GM12878 (cell line): ENCODE measurements around the gene PRKRIP1. TPM values are rescaled to one million over a fixed set of nuclear protein-coding genes. Genes with fewer than 3 reads are reported as not detected.

Experiments
- ATF7 ChIP-seq: fragments of 450-650 bp; IDR thresholded peaks from 2 replicates; pipeline ENCODE4 v1.6.1; 2016; ENCODE audit warnings: low read depth, mild to moderate bottlenecking
- BCL11A ChIP-seq: IDR thresholded peaks from 2 replicates; pipeline ENCODE4 v1.6.1; 2011; ENCODE audit warnings: low read depth, low read length
- CHD1 ChIP-seq: IDR thresholded peaks from 2 replicates; pipeline ENCODE4 v1.6.1; 2012; ENCODE audit warnings: low read depth, low read length, improper control_type of control experiment
- CHD2 ChIP-seq: IDR thresholded peaks from 2 replicates; pipeline ENCODE4 v1.6.1; 2011; ENCODE audit warnings: low read depth, low read length, improper control_type of control experiment, borderline replicate concordance
- CREB1 ChIP-seq: IDR thresholded peaks from 2 replicates; pipeline ENCODE4 v1.6.1; 2012; ENCODE audit warnings: low read depth, mild to moderate bottlenecking, inconsistent platforms
- E4F1 ChIP-seq: fragments of 450-650 bp; IDR thresholded peaks from 2 replicates; pipeline ENCODE4 v1.6.1; 2018; ENCODE audit warnings: borderline replicate concordance, mild to moderate bottlenecking; ENCODE audit not compliant: partially characterized antibody
- EED ChIP-seq: sonication (generic); IDR thresholded peaks from 2 replicates; pipeline ENCODE4 v1.6.1; 2016; ENCODE audit warnings: antibody characterized with exemption, low read depth
- ESRRA ChIP-seq: IDR thresholded peaks from 2 replicates; pipeline ENCODE4 v1.6.1; 2012; ENCODE audit warnings: mild to moderate bottlenecking, low read length, improper control_type of control experiment
- FOXM1 ChIP-seq: IDR thresholded peaks from 2 replicates; pipeline ENCODE4 v1.6.1; 2012; ENCODE audit warnings: low read depth, mild to moderate bottlenecking, inconsistent platforms, low read length, moderate library complexity
- HSF1 ChIP-seq: fragments of 150-350 bp; IDR thresholded peaks from 2 replicates; pipeline ENCODE4 v1.6.1; 2014; ENCODE audit warnings: mild to moderate bottlenecking, low read depth, low read length
- MEF2A ChIP-seq: IDR thresholded peaks from 2 replicates; pipeline ENCODE4 v1.6.1; 2011; ENCODE audit warnings: low read depth, mild to moderate bottlenecking, low read length, moderate library complexity; ENCODE audit not compliant: insufficient read depth
- MTA3 ChIP-seq: IDR thresholded peaks from 2 replicates; pipeline ENCODE4 v1.6.1; 2012; ENCODE audit warnings: low read length, inconsistent platforms, borderline replicate concordance
- NFIC ChIP-seq: IDR thresholded peaks from 2 replicates; pipeline ENCODE4 v1.6.1; 2012; ENCODE audit warnings: low read depth, mild to moderate bottlenecking, inconsistent platforms, low read length, moderate library complexity
- POU2F2 ChIP-seq: IDR thresholded peaks from 3 replicates; pipeline ENCODE4 v1.6.1; 2011; ENCODE audit warnings: low read depth, mild to moderate bottlenecking, low read length, borderline replicate concordance
- RBBP5 ChIP-seq: fragments of 200-600 bp; sonication (generic); conservative IDR thresholded peaks from 2 replicates; pipeline ENCODE4 v1.6.1; 2016
- RELA ChIP-seq: fragments of 450-650 bp; IDR thresholded peaks from 2 replicates; pipeline ENCODE4 v1.8.0; 2014; ENCODE audit warnings: borderline replicate concordance; ENCODE audit not compliant: partially characterized antibody
- REST ChIP-seq: IDR thresholded peaks from 2 replicates; pipeline ENCODE4 v1.6.1; 2012; ENCODE audit warnings: mild to moderate bottlenecking, low read depth, low read length
- RUNX3 ChIP-seq: IDR thresholded peaks from 2 replicates; pipeline ENCODE4 v1.6.1; 2012; ENCODE audit warnings: low read length, inconsistent platforms
- SMC3 ChIP-seq: IDR thresholded peaks from 2 replicates; pipeline ENCODE4 v1.6.1; 2011; ENCODE audit warnings: low read length, improper control_type of control experiment, borderline replicate concordance
- SPI1 ChIP-seq: IDR thresholded peaks from 2 replicates; pipeline ENCODE4 v1.6.1; 2011; ENCODE audit warnings: low read depth, mild to moderate bottlenecking, low read length, moderate library complexity, borderline replicate concordance; ENCODE audit not compliant: insufficient read depth
- SREBF2 ChIP-seq: IDR thresholded peaks from 2 replicates; pipeline ENCODE4 v1.6.1; 2012; ENCODE audit warnings: mild to moderate bottlenecking, low read length
- TCF12 ChIP-seq: IDR thresholded peaks from 2 replicates; pipeline ENCODE4 v1.6.1; 2011; ENCODE audit warnings: low read depth, mild to moderate bottlenecking, low read length
- YY1 ChIP-seq: IDR thresholded peaks from 2 replicates; pipeline ENCODE4 v1.6.1; 2011; ENCODE audit warnings: low read depth, mild to moderate bottlenecking, low read length
- ZNF217 ChIP-seq: fragments of 450-650 bp; IDR thresholded peaks from 2 replicates; pipeline ENCODE4 v1.6.1; 2017; ENCODE audit warnings: antibody characterized with exemption, mild to moderate bottlenecking
- polyA plus RNA-seq, 11 experiments: library from polyadenylated mRNA; depleted of rRNA in 4 of 11; unstranded in 6 of 11; stranded (reverse) in 5 of 11; fragments of >200 nt; fragmentation: Nextera tagmentation in 4 of 11; fragmentation: Illumina TruSeq in 1 of 11; extraction: Ambion mirVana in 4 of 11; extraction: Trizol in 1 of 11; gene quantifications; 1 replicate in 1 of 11; 2 replicates in 10 of 11; pipeline versions ENCODE4 v1.2.1 to v1.2.3, GENCODE V29; 2011 to 2016; ENCODE audit warnings: inconsistent platforms in 2 of 11, missing spikeins in 2 of 11, low read depth in 1 of 11
- total RNA-seq, 4 experiments: library from RNA; depleted of rRNA in 3 of 4; stranded (reverse); fragments of >200 nt in 3 of 4; fragmentation: Illumina TruSeq in 1 of 4; extraction: Trizol in 1 of 4; gene quantifications; 2 replicates each; pipeline versions ENCODE4 v1.2.1 to v1.2.3, GENCODE V29; 2013 to 2021

The PRKRIP1 gene
- total and polyA plus RNA-seq, 10 of the 15 experiments (the other 5 are each of a cell fraction or from before 2014, with no cell fraction given): 17.0 to 38.4 (median 25.5) TPM

GRCh38 chr7:102425639-102426267, 29.6 kb downstream of the PRKRIP1 start (continued):
- TF ChIP-seq CHD2: peak; percentile 83
- TF ChIP-seq MTA3: no peak
- no peak for TF ChIP-seq CREB1
- TF ChIP-seq MEF2A: peak; percentile 62
- TF ChIP-seq RELA: peak; percentile 98
- TF ChIP-seq E4F1: no peak
- TF ChIP-seq SMC3: 0 out of 2 replicates have a peak, but pooled peaks have one; percentile 6
- 0 out of 2 replicates have a peak, but pooled peaks have one; percentile 15 for TF ChIP-seq REST
- TF ChIP-seq FOXM1: no peak
- TF ChIP-seq YY1: no peak; the same call in 1 of the 2 replicates
- TF ChIP-seq ESRRA: no peak
- peak; percentile 88 for TF ChIP-seq TCF12
- TF ChIP-seq SPI1: peak; percentile 57; the same call in 1 of the 2 replicates
- TF ChIP-seq HSF1: no peak
- no peak for TF ChIP-seq ZNF217
- peak; percentile 18; the same call in 1 of the 2 replicates for TF ChIP-seq ATF7
- no peak for TF ChIP-seq RUNX3
- TF ChIP-seq BCL11A: peak; percentile 54; the same call in 1 of the 2 replicates
- peak; percentile 82; the same call in 2 of the 3 replicates for TF ChIP-seq POU2F2
- no peak for TF ChIP-seq NFIC
- TF ChIP-seq RBBP5: no peak
- no peak for TF ChIP-seq SREBF2
- peak; percentile 88 for TF ChIP-seq EED
- TF ChIP-seq CHD1: no peak
